Measurements from ENCODE around the gene TIGD3.

TIGD3 gene
- 0.39 to 0.84 reads per million in 2 experiments for total RNA-seq

GRCh38 chr11:65354265-65355012, at the start of gene TIGD3:
Gene TIGD3, plus strand, starts transcription at chr11:65354751. Its CDS starts 1,058 bp downstream, at chr11:65355809.
- DNase-seq (ENCODE audit: low read depth) = peak; percentile 96

- no peak for DNase-seq (ENCODE audit: low read depth)
Observed at GRCh38 chr11:65305501-65306268, 48.9 kb upstream of the TIGD3 start.

- no peak for DNase-seq (ENCODE audit: low read depth)
Observed at GRCh38 chr11:65307298-65308229, 47.0 kb upstream of the TIGD3 start.

GRCh38 chr11:65308281-65308891, 46.2 kb upstream of the TIGD3 start:
- DNase-seq (ENCODE audit: low read depth) = no peak

GRCh38 chr11:65309006-65309405, 45.5 kb upstream of the TIGD3 start:
- DNase-seq (ENCODE audit: low read depth) = no peak

- DNase-seq (ENCODE audit: low read depth) = no peak
Observed at GRCh38 chr11:65310215-65310614, 44.3 kb upstream of the TIGD3 start.

- DNase-seq (ENCODE audit: low read depth) = no peak
Observed at GRCh38 chr11:65310736-65311135, 43.8 kb upstream of the TIGD3 start.

GRCh38 chr11:65311170-65311678, 43.3 kb upstream of the TIGD3 start:
- DNase-seq (ENCODE audit: low read depth) = no peak

- DNase-seq (ENCODE audit: low read depth) = peak; percentile 60
Observed at GRCh38 chr11:65314501-65315203, 39.9 kb upstream of the TIGD3 start, which contains the start of gene CDC42EP2. Gene CDC42EP2, plus strand, starts transcription at chr11:65314866. Its CDS starts 6,033 bp downstream, at chr11:65320899.

- peak; percentile 64 for DNase-seq (ENCODE audit: low read depth)
Observed at GRCh38 chr11:65315204-65315865, 39.2 kb upstream of the TIGD3 start.

- DNase-seq (ENCODE audit: low read depth) = no peak
Observed at GRCh38 chr11:65315866-65316226, 38.7 kb upstream of the TIGD3 start.

- no peak for DNase-seq (ENCODE audit: low read depth)
Observed at GRCh38 chr11:65316227-65317024, 38.1 kb upstream of the TIGD3 start.

GRCh38 chr11:65317025-65317786, 37.3 kb upstream of the TIGD3 start:
- DNase-seq (ENCODE audit: low read depth) = no peak

GRCh38 chr11:65320386-65321075, 34.0 kb upstream of the TIGD3 start:
- no peak for DNase-seq (ENCODE audit: low read depth)

- DNase-seq (ENCODE audit: low read depth) = no peak
Observed at GRCh38 chr11:65321076-65321475, 33.5 kb upstream of the TIGD3 start.

GRCh38 chr11:65321828-65322485, 32.6 kb upstream of the TIGD3 start:
- DNase-seq (ENCODE audit: low read depth) = no peak

- DNase-seq (ENCODE audit: low read depth) = no peak
Observed at GRCh38 chr11:65323813-65324212, 30.7 kb upstream of the TIGD3 start.

Measured in T follicular helper cell (primary cell).